Calu3 (cell line): ENCODE measurements around the gene LAMTOR2. TPM values are rescaled to one million over a fixed set of nuclear protein-coding genes. Genes with fewer than 3 reads are reported as not detected.

Source experiments
- BruUV-seq: library from RNA; stranded (reverse); fragments of 400-500 nt; replicated peaks from 2 replicates; lab custom pipeline; 2021; lab: Mats Ljungman, UMichigan
- CTCF ChIA-PET: fragments of 300-600 bp; sonication (Branson Sonifier 250); formaldehyde crosslinking; loops from one replicate; lab custom pipeline; 2022; ENCODE audit warnings: antibody characterized with exemption; lab: Charles Lee
- DNase-seq: peaks from one replicate; pipeline ENCODE4 v3.0.0; 2022
- H3K27ac Mint-ChIP-seq: one replicate; pipeline ENCODE4 v1.8.0; 2022; ENCODE audit warnings: mixed read lengths; ENCODE audit not compliant: unreplicated experiment
- H3K27me3 Mint-ChIP-seq: one replicate; pipeline ENCODE4 v1.8.0; 2022; ENCODE audit warnings: mixed read lengths; ENCODE audit not compliant: unreplicated experiment
- H3K36me3 Mint-ChIP-seq: one replicate; pipeline ENCODE4 v1.8.0; 2022; ENCODE audit warnings: mild to moderate bottlenecking, moderate library complexity, mixed read lengths; ENCODE audit not compliant: insufficient read depth, unreplicated experiment
- H3K4me1 Mint-ChIP-seq: one replicate; pipeline ENCODE4 v1.8.0; 2022; ENCODE audit warnings: mild to moderate bottlenecking, low read depth, mixed read lengths; ENCODE audit not compliant: unreplicated experiment
- H3K4me3 Mint-ChIP-seq: one replicate; pipeline ENCODE4 v1.8.0; 2022; ENCODE audit warnings: mild to moderate bottlenecking, low read depth, moderate library complexity, mixed read lengths; ENCODE audit not compliant: unreplicated experiment
- H3K9me3 Mint-ChIP-seq: one replicate; pipeline ENCODE4 v1.8.0; 2022; ENCODE audit warnings: low read depth, mixed read lengths; ENCODE audit not compliant: unreplicated experiment
- intact Hi-C: fragments of 100-400 bp; cut with micrococcal nuclease; formaldehyde crosslinking; loops from one replicate; pipeline ENCODE4 v1.10.0; 2022; ENCODE audit not compliant: unreplicated experiment
- total RNA-seq: library from RNA; stranded (reverse); gene quantifications from 2 replicates; pipeline ENCODE4 v1.2.3, GENCODE V29; 2022
- TF ChIP-seq, protein P1 (sequence below): fragments of 200-600 bp; IDR thresholded peaks from one replicate; pipeline ENCODE4 v1.8.0; 2022; ENCODE audit warnings: antibody characterized with exemption; ENCODE audit not compliant: unreplicated experiment

Gene LAMTOR2
- total RNA-seq, 1 experiment from 2014 or later: 69.8 TPM

DNA sequence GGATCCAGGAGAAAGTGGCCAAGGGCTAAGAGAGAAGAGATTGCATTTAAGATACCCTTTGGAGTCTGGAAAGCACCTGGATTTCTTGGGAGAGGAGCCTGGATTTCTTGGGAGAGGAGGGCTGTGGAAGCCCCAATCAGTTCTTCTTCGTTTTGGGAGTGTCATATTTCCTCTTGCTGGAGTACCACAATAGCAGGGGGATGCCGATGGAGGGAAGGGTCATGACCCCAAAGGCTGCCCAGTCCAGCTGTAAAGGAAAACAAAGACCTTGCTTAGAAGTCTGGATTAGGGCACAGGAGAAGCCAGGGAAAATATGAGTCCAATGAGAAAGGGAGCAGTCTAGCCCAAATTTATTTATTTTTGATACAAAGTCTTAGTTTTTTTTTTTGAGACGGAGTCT, 45.2 kb upstream of the LAMTOR2 start:
- DNase-seq: no peak
- intact Hi-C loops: no loop called here
- CTCF ChIA-PET: no interaction called here
- H3K27ac Mint-ChIP-seq: no peak overlapping the region
- no TSS peak for BruUV-seq
- H3K4me3 Mint-ChIP-seq: no peak overlapping the region
- H3K9me3 Mint-ChIP-seq: no peaks in the 10 kb centered on the region
- no peaks in the 10 kb centered on the region for H3K27me3 Mint-ChIP-seq
- H3K4me1 Mint-ChIP-seq: peaks cover 22% of the 10 kb centered on the region
- TF ChIP-seq, protein P1, sequence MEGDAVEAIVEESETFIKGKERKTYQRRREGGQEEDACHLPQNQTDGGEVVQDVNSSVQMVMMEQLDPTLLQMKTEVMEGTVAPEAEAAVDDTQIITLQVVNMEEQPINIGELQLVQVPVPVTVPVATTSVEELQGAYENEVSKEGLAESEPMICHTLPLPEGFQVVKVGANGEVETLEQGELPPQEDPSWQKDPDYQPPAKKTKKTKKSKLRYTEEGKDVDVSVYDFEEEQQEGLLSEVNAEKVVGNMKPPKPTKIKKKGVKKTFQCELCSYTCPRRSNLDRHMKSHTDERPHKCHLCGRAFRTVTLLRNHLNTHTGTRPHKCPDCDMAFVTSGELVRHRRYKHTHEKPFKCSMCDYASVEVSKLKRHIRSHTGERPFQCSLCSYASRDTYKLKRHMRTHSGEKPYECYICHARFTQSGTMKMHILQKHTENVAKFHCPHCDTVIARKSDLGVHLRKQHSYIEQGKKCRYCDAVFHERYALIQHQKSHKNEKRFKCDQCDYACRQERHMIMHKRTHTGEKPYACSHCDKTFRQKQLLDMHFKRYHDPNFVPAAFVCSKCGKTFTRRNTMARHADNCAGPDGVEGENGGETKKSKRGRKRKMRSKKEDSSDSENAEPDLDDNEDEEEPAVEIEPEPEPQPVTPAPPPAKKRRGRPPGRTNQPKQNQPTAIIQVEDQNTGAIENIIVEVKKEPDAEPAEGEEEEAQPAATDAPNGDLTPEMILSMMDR: no peak
- peaks cover 62% of the 10 kb centered on the region for H3K36me3 Mint-ChIP-seq

DNA sequence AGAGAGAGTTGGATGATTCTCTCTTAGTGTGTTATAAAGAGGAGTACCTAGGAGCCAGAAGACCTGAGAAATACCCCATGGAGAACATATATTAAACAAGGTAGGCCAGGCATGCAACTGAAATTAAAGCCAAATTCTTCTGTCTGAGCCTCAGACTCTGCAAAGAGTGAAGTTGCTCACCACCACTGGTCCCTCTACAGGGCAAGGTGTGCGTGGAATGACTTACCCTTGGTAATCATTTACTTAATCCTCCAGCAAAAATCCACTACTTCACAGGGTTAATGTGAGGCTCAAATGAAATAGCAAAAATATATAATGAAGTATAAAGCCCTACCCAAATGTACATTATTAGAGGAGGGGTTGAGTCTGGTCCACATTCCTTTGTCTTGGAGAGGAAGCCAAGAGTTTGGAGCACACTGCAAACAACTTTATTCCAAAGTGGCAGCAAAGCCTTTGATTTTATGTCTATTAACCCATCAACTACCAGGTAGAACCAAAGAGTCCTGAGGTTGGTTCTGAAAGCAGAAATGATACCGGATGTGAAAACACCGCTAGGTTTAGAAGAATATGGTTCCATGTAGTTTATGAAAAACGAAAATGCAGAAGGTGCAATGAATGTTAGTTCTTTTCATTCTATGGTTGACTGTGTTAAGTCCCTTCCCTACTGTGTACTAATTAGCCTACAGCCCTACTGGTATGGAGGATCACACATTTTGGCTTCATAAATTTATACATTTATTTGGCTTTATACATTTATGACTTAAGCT, 42.3 kb upstream of the LAMTOR2 start:
- Mint-ChIP-seq H3K4me1 (peaks cover 1% of the 10 kb centered on the region), H3K27ac (no peak overlapping the region), H3K36me3 (peaks cover 66% of the 10 kb centered on the region), H3K4me3 (no peak overlapping the region), H3K27me3 (no peaks in the 10 kb centered on the region), H3K9me3 (no peaks in the 10 kb centered on the region)
- no peak for DNase-seq
- no TSS peak for BruUV-seq
- intact Hi-C loops: no loop called here
- TF ChIP-seq, protein P1: no peak
- CTCF ChIA-PET: no interaction called here

DNA sequence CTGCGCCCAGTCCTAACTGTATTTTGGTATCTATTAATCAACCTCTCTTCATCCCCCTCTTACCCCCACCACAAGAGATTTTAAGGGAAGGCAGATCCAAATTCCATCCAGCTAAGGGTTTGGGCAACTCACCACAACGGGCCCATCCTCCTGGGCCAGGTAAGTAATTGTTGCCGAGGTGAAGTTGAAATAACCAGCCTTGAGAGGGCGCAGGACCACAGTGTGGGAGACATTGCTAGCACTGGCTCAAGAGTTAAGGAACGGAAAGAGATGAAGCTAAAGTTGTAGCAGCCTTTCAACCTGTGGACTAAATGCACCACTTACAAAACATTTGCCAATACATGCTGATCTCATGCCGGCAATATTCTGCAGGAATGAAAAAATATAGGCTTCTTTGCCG, 39.8 kb upstream of the LAMTOR2 start:
- CTCF ChIA-PET: no interaction called here
- Mint-ChIP-seq H3K27me3 (no peaks in the 10 kb centered on the region), H3K4me3 (no peak overlapping the region), H3K27ac (no peak overlapping the region), H3K36me3 (peaks cover 75% of the 10 kb centered on the region), H3K4me1 (peaks cover 12% of the 10 kb centered on the region), H3K9me3 (no peaks in the 10 kb centered on the region)
- intact Hi-C loops: no loop called here
- no TSS peak for BruUV-seq
- DNase-seq: no peak
- TF ChIP-seq, protein P1: no peak

DNA sequence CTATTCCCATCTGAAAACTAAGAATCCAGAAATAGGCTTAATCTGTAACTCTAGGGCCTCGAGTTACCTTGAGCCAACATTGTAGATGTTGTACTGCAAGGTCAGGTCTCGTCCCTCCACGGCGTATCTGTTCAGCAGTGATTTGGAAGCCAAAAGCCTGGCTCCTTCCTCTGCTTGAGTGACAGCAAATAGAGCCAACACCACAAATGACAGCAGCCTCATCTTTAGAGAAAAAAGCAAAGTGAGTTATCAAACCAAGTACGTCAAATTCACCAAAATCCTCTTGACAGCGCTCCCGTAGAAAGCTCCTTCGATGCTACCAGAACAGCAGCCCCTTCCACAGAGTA, 34.7 kb upstream of the LAMTOR2 start:
- Mint-ChIP-seq H3K4me1 (peaks cover 16% of the 10 kb centered on the region), H3K27me3 (peaks cover 31% of the 10 kb centered on the region), H3K9me3 (no peaks in the 10 kb centered on the region), H3K36me3 (peaks cover 47% of the 10 kb centered on the region), H3K4me3 (peak overlapping the region; percentile 95), H3K27ac (peak overlapping the region; percentile 50)
- intact Hi-C loops: loop anchor here (5.0 kb wide), 1 partner anchor 42 kb away; the partner anchor contains the start of gene RAB25
- TF ChIP-seq, protein P1: no peak
- CTCF ChIA-PET: interaction anchor here (0.6 to 0.9 kb wide), 4 partner anchors 12 to 94 kb away, joined by 3 to 4 read pairs (median 3); no protein-coding TSS in a partner anchor
- no TSS peak for BruUV-seq
- DNase-seq: no peak
